ENCODE data around the gene TMEM80.

DNA sequence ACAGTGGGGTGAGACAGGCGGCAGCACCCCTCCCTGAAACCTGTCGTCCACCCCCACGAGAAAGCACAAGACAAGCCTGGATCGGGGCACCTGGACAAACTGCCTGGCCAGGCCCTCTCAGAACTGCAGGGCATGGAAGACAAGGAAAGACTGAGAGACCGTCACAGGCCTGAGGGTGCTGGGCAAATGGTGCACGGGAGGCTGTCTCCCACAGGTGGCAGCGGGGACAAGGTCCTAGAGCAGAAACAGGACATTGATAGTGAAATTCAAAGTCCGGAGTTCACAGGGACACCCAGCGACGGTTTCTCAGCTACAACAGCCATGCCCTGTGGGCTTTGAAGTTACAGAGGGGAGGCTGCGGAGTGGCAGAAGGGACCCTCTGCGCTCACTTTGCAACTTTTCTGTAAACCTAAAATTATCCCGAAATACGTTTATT lies 37.9 kb upstream of the TMEM80 start:
- TF ChIP-seq, protein P1, sequence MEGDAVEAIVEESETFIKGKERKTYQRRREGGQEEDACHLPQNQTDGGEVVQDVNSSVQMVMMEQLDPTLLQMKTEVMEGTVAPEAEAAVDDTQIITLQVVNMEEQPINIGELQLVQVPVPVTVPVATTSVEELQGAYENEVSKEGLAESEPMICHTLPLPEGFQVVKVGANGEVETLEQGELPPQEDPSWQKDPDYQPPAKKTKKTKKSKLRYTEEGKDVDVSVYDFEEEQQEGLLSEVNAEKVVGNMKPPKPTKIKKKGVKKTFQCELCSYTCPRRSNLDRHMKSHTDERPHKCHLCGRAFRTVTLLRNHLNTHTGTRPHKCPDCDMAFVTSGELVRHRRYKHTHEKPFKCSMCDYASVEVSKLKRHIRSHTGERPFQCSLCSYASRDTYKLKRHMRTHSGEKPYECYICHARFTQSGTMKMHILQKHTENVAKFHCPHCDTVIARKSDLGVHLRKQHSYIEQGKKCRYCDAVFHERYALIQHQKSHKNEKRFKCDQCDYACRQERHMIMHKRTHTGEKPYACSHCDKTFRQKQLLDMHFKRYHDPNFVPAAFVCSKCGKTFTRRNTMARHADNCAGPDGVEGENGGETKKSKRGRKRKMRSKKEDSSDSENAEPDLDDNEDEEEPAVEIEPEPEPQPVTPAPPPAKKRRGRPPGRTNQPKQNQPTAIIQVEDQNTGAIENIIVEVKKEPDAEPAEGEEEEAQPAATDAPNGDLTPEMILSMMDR (conservative IDR thresholded peaks at IDR 0.05; ENCODE audit: low read depth in 2 of 2): no peak
- TF ChIP-seq EZH2phosphoT487 (IDR thresholded peaks at IDR 0.05; ENCODE audit: unreplicated experiment): no peak
- TF ChIP-seq POLR2AphosphoS5 (IDR thresholded peaks at IDR 0.05; ENCODE audit: low read depth): no peak
